ENCODE measurements around the gene MMAB.

- TF ChIP-seq POLR2A (IDR thresholded peaks at IDR 0.05) (no peak), CTCF (IDR thresholded peaks at IDR 0.05) (no peak)
Observed at GRCh38 chr12:109558374-109559199, 14.7 kb downstream of the MMAB start.
